ENCODE measurements around the gene CYB5R4. TPM values are rescaled to one million over a fixed set of nuclear protein-coding genes. Genes with fewer than 3 reads are reported as not detected.
A peak's percentile ranks its signal among the peaks of the same experiment; 100 is the strongest.

Gene CYB5R4
- total RNA-seq, 2 donors from 2014 or later, result 13.7 to 18.9 TPM

- Mint-ChIP-seq H3K36me3 (ENCODE audit: low read depth) (peaks cover 16% of the 10 kb centered on the region), H3K27me3 (ENCODE audit: insufficient read depth) (peaks cover 4% of the 10 kb centered on the region), H3K4me1 (peaks cover 13% of the 10 kb centered on the region), H3K9me3 (no peaks in the 10 kb centered on the region), H3K27ac (no peak overlapping the region), H3K4me3 (peak overlapping the region; percentile 88)
- H3K27me3 ChIP-seq (ENCODE audit: control insufficient read depth, insufficient read depth, low read length, poor library complexity, severe bottlenecking), result peaks cover 25% of the 10 kb centered on the region
- no peaks in the 10 kb centered on the region for H3K4me1 ChIP-seq (ENCODE audit: control insufficient read depth, insufficient read depth, low read length)
- DNase-seq, result no peak
- no peak overlapping the region for H3K27ac ChIP-seq (ENCODE audit: low read depth, low read length)
- no peaks in the 10 kb centered on the region for H3K9me3 ChIP-seq (ENCODE audit: control insufficient read depth, low read length)
- H3K9ac ChIP-seq (ENCODE audit: extremely low read depth, low read length, poor library complexity, severe bottlenecking), result no peak overlapping the region
- H3K4me3 ChIP-seq (ENCODE audit: low read length), result peak overlapping the region; percentile 92
- WGBS, 2 experiments (ENCODE audit: insufficient coverage in 1 of 2, insufficient read length in 1 of 2), result 86 to 100% methylated on average over 1 to 8 of the region's 8 CpGs
- H3K36me3 ChIP-seq (ENCODE audit: control insufficient read depth, insufficient read depth, low read length), result peaks cover 19% of the 10 kb centered on the region
- TF ChIP-seq CTCF (conservative IDR thresholded peaks at IDR 0.05), result no peak
Observed at GRCh38 chr6:83860782-83861495, 1.4 kb downstream of the CYB5R4 start.

- WGBS, 2 experiments (ENCODE audit: insufficient coverage in 1 of 2, insufficient read length in 1 of 2), result 90 to 100% methylated on average over 1 to 4 of the region's 4 CpGs
- Histone ChIP-seq H3K9me3 (ENCODE audit: control insufficient read depth, low read length) (peaks cover 16% of the 10 kb centered on the region), H3K36me3 (ENCODE audit: control insufficient read depth, insufficient read depth, low read length) (peaks cover 37% of the 10 kb centered on the region), H3K27me3 (ENCODE audit: control insufficient read depth, insufficient read depth, low read length, poor library complexity, severe bottlenecking) (peaks cover 6% of the 10 kb centered on the region), H3K4me1 (ENCODE audit: control insufficient read depth, insufficient read depth, low read length) (no peaks in the 10 kb centered on the region), H3K4me3 (ENCODE audit: low read length) (no peak overlapping the region), H3K9ac (ENCODE audit: extremely low read depth, low read length, poor library complexity, severe bottlenecking) (no peak overlapping the region), H3K27ac (ENCODE audit: low read depth, low read length) (no peak overlapping the region)
- no peak overlapping the region for H3K27ac Mint-ChIP-seq
- H3K4me3 Mint-ChIP-seq, result no peak overlapping the region
- H3K9me3 Mint-ChIP-seq, result peaks cover 13% of the 10 kb centered on the region
- no peak for TF ChIP-seq CTCF (conservative IDR thresholded peaks at IDR 0.05)
- peaks cover 13% of the 10 kb centered on the region for H3K4me1 Mint-ChIP-seq
- no peaks in the 10 kb centered on the region for H3K27me3 Mint-ChIP-seq (ENCODE audit: insufficient read depth)
- DNase-seq, result no peak
- peaks cover 34% of the 10 kb centered on the region for H3K36me3 Mint-ChIP-seq (ENCODE audit: low read depth)
Observed at GRCh38 chr6:83862776-83863471, 3.4 kb downstream of the CYB5R4 start.

- H3K4me1 Mint-ChIP-seq, result no peaks in the 10 kb centered on the region
- Histone ChIP-seq H3K27ac (ENCODE audit: low read depth, low read length) (no peak overlapping the region), H3K4me3 (ENCODE audit: low read length) (peak overlapping the region; percentile 51), H3K36me3 (ENCODE audit: control insufficient read depth, insufficient read depth, low read length) (peaks cover 46% of the 10 kb centered on the region), H3K4me1 (ENCODE audit: control insufficient read depth, insufficient read depth, low read length) (no peaks in the 10 kb centered on the region), H3K27me3 (ENCODE audit: control insufficient read depth, insufficient read depth, low read length, poor library complexity, severe bottlenecking) (no peaks in the 10 kb centered on the region), H3K9ac (ENCODE audit: extremely low read depth, low read length, poor library complexity, severe bottlenecking) (no peak overlapping the region), H3K9me3 (ENCODE audit: control insufficient read depth, low read length) (peaks cover 24% of the 10 kb centered on the region)
- no peak overlapping the region for H3K27ac Mint-ChIP-seq
- H3K4me3 Mint-ChIP-seq, result no peak overlapping the region
- no peak for TF ChIP-seq CTCF (conservative IDR thresholded peaks at IDR 0.05)
- no peak for DNase-seq
- H3K9me3 Mint-ChIP-seq, result peaks cover 21% of the 10 kb centered on the region
- peaks cover 61% of the 10 kb centered on the region for H3K36me3 Mint-ChIP-seq (ENCODE audit: low read depth)
- no peaks in the 10 kb centered on the region for H3K27me3 Mint-ChIP-seq (ENCODE audit: insufficient read depth)
Observed at GRCh38 chr6:83867043-83867442, 7.6 kb downstream of the CYB5R4 start.

Data from endodermal cell (in vitro differentiated cells).